HepG2 (cell line): ENCODE measurements around the gene KLHL36. TPM values are rescaled to one million over a fixed set of nuclear protein-coding genes. Genes with fewer than 3 reads are reported as not detected.
A peak's percentile ranks its signal among the peaks of the same experiment; 100 is the strongest.

Source experiments
- HNRNPK ChIP-seq: fragments of 200-400 bp; formaldehyde crosslinking; IDR thresholded peaks from 2 replicates; pipeline ENCODE4 v1.6.1; 2018; ENCODE audit warnings: low read length, low read depth, moderate library complexity, mild to moderate bottlenecking; ENCODE audit not compliant: poor library complexity, severe bottlenecking
- HNRNPLL ChIP-seq: fragments of 200-400 bp; formaldehyde crosslinking; IDR thresholded peaks from 2 replicates; pipeline ENCODE4 v1.6.1; 2017; ENCODE audit warnings: mild to moderate bottlenecking, low read depth, low read length; ENCODE audit not compliant: poor library complexity, severe bottlenecking
- MAFF ChIP-seq: IDR thresholded peaks from 2 replicates; pipeline ENCODE4 v1.6.1; 2011; ENCODE audit warnings: low read depth, low read length, improper control_type of control experiment
- SALL1 ChIP-seq: sonication (generic); formaldehyde crosslinking; IDR thresholded peaks from 2 replicates; pipeline ENCODE4 v1.8.0; 2022; ENCODE audit warnings: mild to moderate bottlenecking, missing genetic modification reagents
- THYN1 ChIP-seq: sonication (generic); formaldehyde crosslinking; IDR thresholded peaks from 2 replicates; pipeline ENCODE4 v1.8.1; 2023; ENCODE audit warnings: low read depth, mild to moderate bottlenecking, moderate library complexity, missing genetic modification reagents, borderline replicate concordance
- ZC3H13 ChIP-seq: sonication (generic); formaldehyde crosslinking; IDR thresholded peaks from 2 replicates; pipeline ENCODE4 v1.8.1; 2023; ENCODE audit warnings: mild to moderate bottlenecking, missing genetic modification reagents, moderate library complexity
- ZFP41 ChIP-seq: sonication (generic); formaldehyde crosslinking; IDR thresholded peaks from 2 replicates; pipeline ENCODE4 v1.4.0; 2020; ENCODE audit warnings: mild to moderate bottlenecking, missing genetic modification reagents, borderline replicate concordance
- ZNF124 ChIP-seq: sonication (generic); formaldehyde crosslinking; IDR thresholded peaks from 2 replicates; pipeline ENCODE4 v1.4.0; 2020; ENCODE audit warnings: missing genetic modification reagents
- ZNF24 ChIP-seq: fragments of 450-650 bp; IDR thresholded peaks from 2 replicates; pipeline ENCODE4 v1.6.1; 2017; ENCODE audit warnings: antibody characterized with exemption, mild to moderate bottlenecking
- ZNF354B ChIP-seq: sonication (generic); formaldehyde crosslinking; IDR thresholded peaks from 2 replicates; pipeline ENCODE4 v1.8.0; 2022; ENCODE audit warnings: mild to moderate bottlenecking, missing genetic modification reagents
- ZNF709 ChIP-seq: sonication (generic); formaldehyde crosslinking; IDR thresholded peaks from 2 replicates; pipeline ENCODE4 v1.5.0; 2020; ENCODE audit warnings: mild to moderate bottlenecking, missing genetic modification reagents
- ZNF777 ChIP-seq: sonication (generic); formaldehyde crosslinking; IDR thresholded peaks from 2 replicates; pipeline ENCODE4 v1.4.0; 2020; ENCODE audit warnings: missing genetic modification reagents
- polyA plus RNA-seq, 8 experiments: library from polyadenylated mRNA; depleted of rRNA in 3 of 8; stranded (reverse) in 7 of 8; unstranded in 1 of 8; fragments of >200 nt; fragmentation: Illumina TruSeq in 4 of 8; extraction: Trizol in 4 of 8; gene quantifications; 2 replicates each; pipeline versions ENCODE4 v1.2.1 to v1.2.3, GENCODE V29; 2011 to 2016; ENCODE audit warnings: low read depth in 4 of 8, missing spikeins in 1 of 8, mixed read lengths in 1 of 8; ENCODE audit not compliant: insufficient read depth in 1 of 8
- total RNA-seq, 5 experiments: library from RNA; depleted of rRNA; stranded (reverse); fragments of >200 nt; fragmentation: Illumina TruSeq; extraction: Trizol; gene quantifications; 2 replicates each; pipeline ENCODE4 v1.2.3, GENCODE V29; 2016; ENCODE audit warnings: low read depth in 1 of 5
- TF ChIP-seq, protein P1 (sequence below): sonication (generic); formaldehyde crosslinking; IDR thresholded peaks from 2 replicates; pipeline ENCODE4 v1.5.1; 2020; ENCODE audit warnings: mild to moderate bottlenecking, missing genetic modification reagents, borderline replicate concordance
- TF ChIP-seq, protein P2 (sequence below): sonication (generic); formaldehyde crosslinking; IDR thresholded peaks from 2 replicates; pipeline ENCODE4 v1.9.0; 2021; ENCODE audit warnings: missing genetic modification reagents, mild to moderate bottlenecking, borderline replicate concordance
- TF ChIP-seq, protein P3 (sequence below): sonication (generic); formaldehyde crosslinking; conservative IDR thresholded peaks from 2 replicates; pipeline ENCODE4 v1.8.0; 2022; ENCODE audit warnings: mild to moderate bottlenecking, moderate library complexity, missing genetic modification reagents
- TF ChIP-seq, protein P4 (sequence below): sonication (generic); formaldehyde crosslinking; IDR thresholded peaks from 2 replicates; pipeline ENCODE4 v1.8.1; 2022; ENCODE audit warnings: low read depth, mild to moderate bottlenecking, missing genetic modification reagents

KLHL36 gene
- total and polyA plus RNA-seq, 2 of the 13 experiments (the other 11 are each of a cell fraction or from before 2014, with no cell fraction given) = 24.3 to 26.0 TPM

DNA sequence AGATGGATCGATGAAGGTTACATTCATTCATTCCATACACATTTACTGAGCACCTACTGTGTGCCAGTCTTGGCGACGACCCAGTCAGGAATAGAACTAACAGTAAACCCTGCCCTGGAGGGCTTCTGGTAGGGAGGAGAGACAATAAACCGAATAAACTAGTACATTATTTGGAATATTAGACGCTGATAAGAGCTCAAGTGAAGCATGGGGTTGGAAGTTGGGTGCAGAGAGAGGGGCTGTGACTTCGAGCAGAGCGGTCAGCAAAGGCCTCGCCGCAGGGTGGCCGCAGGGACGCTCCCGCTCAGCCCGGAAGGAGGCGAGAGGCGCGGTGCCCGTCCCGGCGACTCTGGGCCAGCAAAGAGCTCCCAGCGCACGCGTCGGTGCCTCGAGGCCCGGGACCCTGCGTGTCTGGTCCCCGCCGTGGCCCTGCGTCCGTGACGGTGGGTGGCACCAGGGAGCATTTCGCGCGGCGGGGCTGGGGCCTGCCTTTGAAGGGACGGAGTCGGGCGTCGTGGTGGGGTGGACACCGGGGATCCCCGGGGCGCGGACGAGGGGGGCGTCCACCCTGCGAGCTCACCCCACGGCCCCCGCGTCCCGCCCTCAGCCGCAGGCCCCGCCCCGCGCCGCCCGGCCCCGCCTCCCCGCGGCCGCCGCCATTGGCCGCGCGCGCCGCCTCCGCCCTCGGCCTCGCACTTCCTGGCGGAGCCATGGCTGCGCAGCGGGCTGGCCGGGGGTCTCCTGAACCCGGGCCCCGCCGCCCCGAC lies at the start of gene KLHL36 (continued):
- TF ChIP-seq, protein P1, sequence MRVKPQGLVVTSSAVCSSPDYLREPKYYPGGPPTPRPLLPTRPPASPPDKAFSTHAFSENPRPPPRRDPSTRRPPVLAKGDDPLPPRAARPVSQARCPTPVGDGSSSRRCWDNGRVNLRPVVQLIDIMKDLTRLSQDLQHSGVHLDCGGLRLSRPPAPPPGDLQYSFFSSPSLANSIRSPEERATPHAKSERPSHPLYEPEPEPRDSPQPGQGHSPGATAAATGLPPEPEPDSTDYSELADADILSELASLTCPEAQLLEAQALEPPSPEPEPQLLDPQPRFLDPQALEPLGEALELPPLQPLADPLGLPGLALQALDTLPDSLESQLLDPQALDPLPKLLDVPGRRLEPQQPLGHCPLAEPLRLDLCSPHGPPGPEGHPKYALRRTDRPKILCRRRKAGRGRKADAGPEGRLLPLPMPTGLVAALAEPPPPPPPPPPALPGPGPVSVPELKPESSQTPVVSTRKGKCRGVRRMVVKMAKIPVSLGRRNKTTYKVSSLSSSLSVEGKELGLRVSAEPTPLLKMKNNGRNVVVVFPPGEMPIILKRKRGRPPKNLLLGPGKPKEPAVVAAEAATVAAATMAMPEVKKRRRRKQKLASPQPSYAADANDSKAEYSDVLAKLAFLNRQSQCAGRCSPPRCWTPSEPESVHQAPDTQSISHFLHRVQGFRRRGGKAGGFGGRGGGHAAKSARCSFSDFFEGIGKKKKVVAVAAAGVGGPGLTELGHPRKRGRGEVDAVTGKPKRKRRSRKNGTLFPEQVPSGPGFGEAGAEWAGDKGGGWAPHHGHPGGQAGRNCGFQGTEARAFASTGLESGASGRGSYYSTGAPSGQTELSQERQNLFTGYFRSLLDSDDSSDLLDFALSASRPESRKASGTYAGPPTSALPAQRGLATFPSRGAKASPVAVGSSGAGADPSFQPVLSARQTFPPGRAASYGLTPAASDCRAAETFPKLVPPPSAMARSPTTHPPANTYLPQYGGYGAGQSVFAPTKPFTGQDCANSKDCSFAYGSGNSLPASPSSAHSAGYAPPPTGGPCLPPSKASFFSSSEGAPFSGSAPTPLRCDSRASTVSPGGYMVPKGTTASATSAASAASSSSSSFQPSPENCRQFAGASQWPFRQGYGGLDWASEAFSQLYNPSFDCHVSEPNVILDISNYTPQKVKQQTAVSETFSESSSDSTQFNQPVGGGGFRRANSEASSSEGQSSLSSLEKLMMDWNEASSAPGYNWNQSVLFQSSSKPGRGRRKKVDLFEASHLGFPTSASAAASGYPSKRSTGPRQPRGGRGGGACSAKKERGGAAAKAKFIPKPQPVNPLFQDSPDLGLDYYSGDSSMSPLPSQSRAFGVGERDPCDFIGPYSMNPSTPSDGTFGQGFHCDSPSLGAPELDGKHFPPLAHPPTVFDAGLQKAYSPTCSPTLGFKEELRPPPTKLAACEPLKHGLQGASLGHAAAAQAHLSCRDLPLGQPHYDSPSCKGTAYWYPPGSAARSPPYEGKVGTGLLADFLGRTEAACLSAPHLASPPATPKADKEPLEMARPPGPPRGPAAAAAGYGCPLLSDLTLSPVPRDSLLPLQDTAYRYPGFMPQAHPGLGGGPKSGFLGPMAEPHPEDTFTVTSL (CRISPR knock-in tag) = no peak
- TF ChIP-seq ZNF124 (no peak; the same call in 1 of the 2 replicates), ZFP41 (CRISPR knock-in tag) (no peak), ZC3H13 (CRISPR knock-in tag) (no peak; the same call in none of the 2 replicates), ZNF24 (peak; percentile 55; the same call in 1 of the 2 replicates), HNRNPK (no peak), ZNF709 (CRISPR knock-in tag) (no peak), MAFF (no peak), HNRNPLL (no peak), ZNF777 (CRISPR knock-in tag) (peak; percentile 75), THYN1 (no peak), SALL1 (peak; percentile 83), ZNF354B (0 out of 2 replicates have a peak, but pooled peaks have one; percentile 15)
- TF ChIP-seq, protein P2, sequence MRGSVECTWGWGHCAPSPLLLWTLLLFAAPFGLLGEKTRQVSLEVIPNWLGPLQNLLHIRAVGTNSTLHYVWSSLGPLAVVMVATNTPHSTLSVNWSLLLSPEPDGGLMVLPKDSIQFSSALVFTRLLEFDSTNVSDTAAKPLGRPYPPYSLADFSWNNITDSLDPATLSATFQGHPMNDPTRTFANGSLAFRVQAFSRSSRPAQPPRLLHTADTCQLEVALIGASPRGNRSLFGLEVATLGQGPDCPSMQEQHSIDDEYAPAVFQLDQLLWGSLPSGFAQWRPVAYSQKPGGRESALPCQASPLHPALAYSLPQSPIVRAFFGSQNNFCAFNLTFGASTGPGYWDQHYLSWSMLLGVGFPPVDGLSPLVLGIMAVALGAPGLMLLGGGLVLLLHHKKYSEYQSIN (CRISPR knock-in tag) = no peak
- TF ChIP-seq, protein P3, sequence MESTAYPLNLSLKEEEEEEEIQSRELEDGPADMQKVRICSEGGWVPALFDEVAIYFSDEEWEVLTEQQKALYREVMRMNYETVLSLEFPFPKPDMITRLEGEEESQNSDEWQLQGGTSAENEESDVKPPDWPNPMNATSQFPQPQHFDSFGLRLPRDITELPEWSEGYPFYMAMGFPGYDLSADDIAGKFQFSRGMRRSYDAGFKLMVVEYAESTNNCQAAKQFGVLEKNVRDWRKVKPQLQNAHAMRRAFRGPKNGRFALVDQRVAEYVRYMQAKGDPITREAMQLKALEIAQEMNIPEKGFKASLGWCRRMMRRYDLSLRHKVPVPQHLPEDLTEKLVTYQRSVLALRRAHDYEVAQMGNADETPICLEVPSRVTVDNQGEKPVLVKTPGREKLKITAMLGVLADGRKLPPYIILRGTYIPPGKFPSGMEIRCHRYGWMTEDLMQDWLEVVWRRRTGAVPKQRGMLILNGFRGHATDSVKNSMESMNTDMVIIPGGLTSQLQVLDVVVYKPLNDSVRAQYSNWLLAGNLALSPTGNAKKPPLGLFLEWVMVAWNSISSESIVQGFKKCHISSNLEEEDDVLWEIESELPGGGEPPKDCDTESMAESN = peak; percentile 96
- TF ChIP-seq, protein P4, sequence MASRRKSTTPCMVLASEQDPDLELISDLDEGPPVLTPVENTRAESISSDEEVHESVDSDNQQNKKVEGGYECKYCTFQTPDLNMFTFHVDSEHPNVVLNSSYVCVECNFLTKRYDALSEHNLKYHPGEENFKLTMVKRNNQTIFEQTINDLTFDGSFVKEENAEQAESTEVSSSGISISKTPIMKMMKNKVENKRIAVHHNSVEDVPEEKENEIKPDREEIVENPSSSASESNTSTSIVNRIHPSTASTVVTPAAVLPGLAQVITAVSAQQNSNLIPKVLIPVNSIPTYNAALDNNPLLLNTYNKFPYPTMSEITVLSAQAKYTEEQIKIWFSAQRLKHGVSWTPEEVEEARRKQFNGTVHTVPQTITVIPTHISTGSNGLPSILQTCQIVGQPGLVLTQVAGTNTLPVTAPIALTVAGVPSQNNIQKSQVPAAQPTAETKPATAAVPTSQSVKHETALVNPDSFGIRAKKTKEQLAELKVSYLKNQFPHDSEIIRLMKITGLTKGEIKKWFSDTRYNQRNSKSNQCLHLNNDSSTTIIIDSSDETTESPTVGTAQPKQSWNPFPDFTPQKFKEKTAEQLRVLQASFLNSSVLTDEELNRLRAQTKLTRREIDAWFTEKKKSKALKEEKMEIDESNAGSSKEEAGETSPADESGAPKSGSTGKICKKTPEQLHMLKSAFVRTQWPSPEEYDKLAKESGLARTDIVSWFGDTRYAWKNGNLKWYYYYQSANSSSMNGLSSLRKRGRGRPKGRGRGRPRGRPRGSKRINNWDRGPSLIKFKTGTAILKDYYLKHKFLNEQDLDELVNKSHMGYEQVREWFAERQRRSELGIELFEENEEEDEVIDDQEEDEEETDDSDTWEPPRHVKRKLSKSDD (CRISPR knock-in tag) = peak; percentile 78; the same call in 1 of the 2 replicates
